Measurements from ENCODE around the gene SWI5.
"Not testable (repeated sequence)": the region's sequence is repeated elsewhere in the genome, so short reads cannot be mapped to it uniquely, and the experiment has no call there.

The SWI5 gene

GRCh38 chr9:128279088-128280073, 3.3 kb downstream of the SWI5 start:
- DNase-seq: not testable (repeated sequence)

- DNase-seq: no peak
Observed at GRCh38 chr9:128280084-128280622, 4.1 kb downstream of the SWI5 start.

GRCh38 chr9:128282500-128282899, 6.4 kb downstream of the SWI5 start:
- DNase-seq: no peak

- no peak for DNase-seq
Observed at GRCh38 chr9:128285033-128285784, 9.1 kb downstream of the SWI5 start.

- no peak for DNase-seq
Observed at GRCh38 chr9:128286440-128286839, 10.4 kb downstream of the SWI5 start.

- no peak for DNase-seq
Observed at GRCh38 chr9:128288273-128289004, 12.4 kb downstream of the SWI5 start.

- no peak for DNase-seq
Observed at GRCh38 chr9:128292009-128292408, 15.9 kb downstream of the SWI5 start.

- DNase-seq: no peak
Observed at GRCh38 chr9:128293091-128293490, 17.0 kb downstream of the SWI5 start.

- no peak for DNase-seq
Observed at GRCh38 chr9:128294142-128294541, 18.1 kb downstream of the SWI5 start.

- DNase-seq: no peak
Observed at GRCh38 chr9:128296340-128297220, 20.5 kb downstream of the SWI5 start.

GRCh38 chr9:128297221-128297773, 21.2 kb downstream of the SWI5 start:
- no peak for DNase-seq

GRCh38 chr9:128298535-128299482, 22.7 kb downstream of the SWI5 start:
- no peak for DNase-seq

- no peak for DNase-seq
Observed at GRCh38 chr9:128304136-128304970, 28.3 kb downstream of the SWI5 start.

- no peak for DNase-seq
Observed at GRCh38 chr9:128304971-128305288, 28.9 kb downstream of the SWI5 start.

- DNase-seq: no peak
Observed at GRCh38 chr9:128309551-128309950, 33.5 kb downstream of the SWI5 start.

- DNase-seq: no peak
Observed at GRCh38 chr9:128310461-128310860, 34.4 kb downstream of the SWI5 start.

- no peak for DNase-seq
Observed at GRCh38 chr9:128314697-128315096, 38.6 kb downstream of the SWI5 start.

GRCh38 chr9:128316421-128316820, 40.3 kb downstream of the SWI5 start:
- DNase-seq: no peak

GRCh38 chr9:128317629-128318028, 41.6 kb downstream of the SWI5 start:
- no peak for DNase-seq

- DNase-seq: no peak
Observed at GRCh38 chr9:128321343-128321742, 45.3 kb downstream of the SWI5 start.

Measured in CD4-positive, alpha-beta T cell treated with Interleukin-1 beta for 1 hour (primary cell).